Upper lobe of left lung (tissue), 6 donors: ENCODE results near the gene SGCA. TPM values are rescaled to one million over a fixed set of nuclear protein-coding genes. Genes with fewer than 3 reads are reported as not detected.

Experiments
- ATAC-seq, 2 donors: fragments of 200-7000 bp; cut with Tn5 transposase; one replicate each; pipeline ENCODE4 v1.9.1; 2022; ENCODE audit warnings: mild to moderate bottlenecking in 2 of 2, moderate library complexity in 2 of 2; ENCODE audit not compliant: low FRiP score in 2 of 2
- DNase-seq, 2 donors: peaks; one replicate each; pipeline ENCODE4 v3.0.0-alpha.2; 2019 to 2020
- H3K27ac ChIP-seq, 4 donors: fragments of 200-600 bp; sonication (generic); one replicate each; pipeline ENCODE4 v1.5.1; 2016 to 2019
- H3K27me3 ChIP-seq, 4 donors: fragments of 200-600 bp; sonication (generic); one replicate each; pipeline ENCODE4 v1.5.1; 2017 to 2019
- H3K36me3 ChIP-seq, 4 donors: fragments of 200-600 bp; sonication (generic); one replicate each; pipeline ENCODE4 v1.5.1; 2016 to 2019
- H3K4me1 ChIP-seq, 4 donors: fragments of 200-600 bp; sonication (generic); one replicate each; pipeline ENCODE4 v1.5.1; 2018 to 2019
- H3K4me3 ChIP-seq, 4 donors: fragments of 200-600 bp; sonication (generic); one replicate each; pipeline ENCODE4 v1.5.1; 2017 to 2019; ENCODE audit warnings: mild to moderate bottlenecking in 2 of 4, moderate library complexity in 1 of 4
- H3K9me3 ChIP-seq, 4 donors: fragments of 200-600 bp; sonication (generic); one replicate each; pipeline ENCODE4 v1.5.1; 2018 to 2019
- CTCF ChIP-seq, 6 experiments: fragments of 450-650 bp in 4 of 6; fragments of 200-600 bp in 2 of 6; sonication (generic) in 2 of 6; IDR thresholded peaks; one replicate each; pipeline ENCODE4 v1.5.1; 2016 to 2019; ENCODE audit warnings: antibody characterized with exemption in 6 of 6
- EP300 ChIP-seq, 4 donors: sonication (generic); formaldehyde crosslinking; IDR thresholded peaks; one replicate each; pipeline ENCODE4 v1.5.1; 2017; ENCODE audit warnings: antibody characterized with exemption in 4 of 4, control low read depth in 2 of 4
- POLR2A ChIP-seq, 4 donors: fragments of 450-650 bp; IDR thresholded peaks; one replicate each; pipeline ENCODE4 v1.5.1; 2016 to 2017; ENCODE audit warnings: antibody characterized with exemption in 4 of 4, mild to moderate bottlenecking in 2 of 4
- POLR2AphosphoS5 ChIP-seq, 2 donors: sonication (generic); formaldehyde crosslinking; IDR thresholded peaks; one replicate each; pipeline ENCODE4 v1.5.1; 2017; ENCODE audit warnings: antibody characterized with exemption in 2 of 2
- WGBS, 2 donors: methylation state at CpG; one replicate each; pipeline ENCODE4 v1.1.5; 2017 to 2018; 5-methylcytosine and 5-hydroxymethylcytosine counted together
- total RNA-seq, 6 donors: library from RNA; depleted of rRNA in 4 of 6; stranded (reverse); fragments of >200 nt in 4 of 6; gene quantifications; one replicate each; pipeline versions ENCODE4 v1.1.0 to v1.2.1, GENCODE V29; 2016 to 2021
- donor health status: DM: no; HTN: no; CAD: no; lungs with moderate emphysema.
- donor health status: DM: no; HTN: yes; CAD: no; lungs with severe emphysema.

Gene SGCA
- total RNA-seq, 6 donors from 2014 or later: 1.6 to 19.7 (median 14.1) TPM

DNA sequence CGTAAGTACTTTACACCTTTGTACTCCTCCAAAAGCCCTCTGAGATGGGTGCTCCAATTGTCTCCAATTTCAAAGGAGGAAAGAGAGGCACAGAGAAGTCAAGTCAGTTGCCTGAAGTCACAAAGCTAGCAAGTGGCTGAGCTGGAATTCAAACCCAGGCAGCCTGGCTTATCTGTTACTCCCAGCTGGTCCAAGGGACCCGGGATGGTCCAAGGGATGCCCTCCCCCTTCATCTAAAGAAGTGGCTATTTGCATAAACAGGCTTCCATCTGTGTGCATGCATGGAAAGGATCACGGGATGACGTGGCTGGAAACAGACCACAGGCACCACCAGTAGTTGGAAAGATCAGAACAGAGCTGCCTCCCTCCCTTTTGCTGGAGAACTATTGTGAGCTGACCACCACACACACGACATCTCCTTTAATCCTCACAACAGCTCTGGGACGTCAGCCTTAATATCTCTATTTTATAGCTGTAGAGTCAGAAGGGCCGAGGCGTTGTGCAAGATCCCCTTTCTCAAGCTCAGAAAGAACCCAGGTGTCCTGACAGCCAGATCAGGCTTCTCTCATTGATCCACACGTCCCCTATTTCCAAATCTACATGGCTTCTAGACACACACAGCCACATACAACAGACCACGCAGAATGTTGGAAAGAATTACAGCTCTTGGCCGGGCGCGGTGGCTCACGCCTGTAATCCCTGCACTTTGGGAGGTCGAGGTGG lies 46.5 kb downstream of the SGCA start:
- Histone ChIP-seq H3K27me3 (peaks cover 0 to 2% (median 0%) of the 10 kb centered on the region in 4 donors), H3K9me3 (no peaks in the 10 kb centered on the region), H3K4me3 (no peak overlapping the region), H3K4me1 (peaks cover 20 to 29% (median 23%) of the 10 kb centered on the region in 4 donors), H3K27ac (peak overlapping the region in 1 of 4 donors; percentile 11), H3K36me3 (no peaks in the 10 kb centered on the region)
- TF ChIP-seq POLR2A (IDR thresholded peaks at IDR 0.05) (no peak), EP300 (IDR thresholded peaks at IDR 0.05) (no peak), CTCF (IDR thresholded peaks at IDR 0.05) (no peak), POLR2AphosphoS5 (IDR thresholded peaks at IDR 0.05) (no peak)
- peak in 1 of 2 donors; percentile 16 for DNase-seq
- WGBS, 2 donors: 67 to 69% methylated on average over 13 to 15 of the region's 15 CpGs
- no peak for ATAC-seq

DNA sequence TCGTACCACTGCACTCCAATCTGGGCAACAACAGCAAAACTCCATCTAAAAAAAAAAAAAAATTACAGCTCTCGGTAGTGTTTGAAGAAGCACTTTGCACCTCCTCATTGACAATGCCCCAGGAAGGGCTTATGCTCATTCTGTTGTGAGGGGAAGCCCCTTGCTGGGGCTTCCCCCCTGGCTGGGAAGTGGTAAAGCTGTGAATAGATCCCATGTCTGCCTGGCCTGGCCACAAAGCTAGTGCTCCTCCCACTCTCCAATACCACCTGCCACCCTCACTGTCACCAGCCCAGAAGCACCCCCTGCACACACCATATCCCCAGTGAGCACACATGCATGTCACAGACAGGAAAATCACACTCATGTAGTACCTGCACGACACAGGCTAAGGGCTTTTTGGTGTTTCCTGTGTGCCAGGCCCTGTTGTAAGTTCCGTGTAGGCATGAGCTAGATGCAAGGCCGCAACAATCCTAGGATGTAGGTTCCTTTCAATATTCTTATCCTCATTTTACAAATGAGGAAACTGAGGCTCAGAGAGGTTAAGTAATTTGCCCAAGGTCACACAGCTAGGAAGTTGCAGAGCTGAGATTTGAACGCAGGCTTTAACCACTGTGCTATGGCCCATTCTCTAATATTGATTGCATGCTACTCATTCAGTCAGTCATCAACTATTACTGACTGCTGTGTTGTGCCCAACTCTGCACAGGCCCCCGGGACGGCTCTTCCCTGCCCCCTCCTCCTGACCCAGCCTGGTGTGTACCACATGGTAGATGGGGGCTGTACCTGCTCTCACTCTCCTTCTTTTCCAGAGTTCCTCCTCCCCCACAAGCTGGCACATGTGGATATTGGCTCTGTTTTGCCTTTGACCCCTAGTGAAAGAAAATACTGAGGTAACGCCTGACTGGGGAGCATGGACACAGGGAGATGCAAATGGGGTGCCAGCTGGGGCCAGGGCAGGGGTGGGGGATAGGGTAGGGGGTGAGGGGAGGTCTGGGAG lies 47.5 kb downstream of the SGCA start:
- no peaks in the 10 kb centered on the region for H3K9me3 ChIP-seq
- no peak overlapping the region for H3K4me3 ChIP-seq
- DNase-seq (peak in 1 of 2 donors; percentile 13), ATAC-seq (no peak)
- 67 to 70% methylated on average over 9 of the region's 9 CpGs for WGBS, 2 donors
- no peak overlapping the region for H3K27ac ChIP-seq
- peaks cover 0 to 2% (median 0%) of the 10 kb centered on the region in 4 donors for H3K27me3 ChIP-seq
- TF ChIP-seq POLR2A (IDR thresholded peaks at IDR 0.05): no peak
- no peak for TF ChIP-seq CTCF (IDR thresholded peaks at IDR 0.05)
- TF ChIP-seq EP300 (IDR thresholded peaks at IDR 0.05): no peak
- no peak for TF ChIP-seq POLR2AphosphoS5 (IDR thresholded peaks at IDR 0.05)
- peaks cover 20 to 31% (median 24%) of the 10 kb centered on the region in 4 donors for H3K4me1 ChIP-seq
- H3K36me3 ChIP-seq: no peaks in the 10 kb centered on the region

- WGBS, 2 donors: 67 to 78% methylated on average over 8 of the region's 8 CpGs
- Histone ChIP-seq H3K27ac (peak overlapping the region in 1 of 4 donors; percentile 18), H3K4me3 (no peak overlapping the region), H3K9me3 (no peaks in the 10 kb centered on the region), H3K4me1 (peaks cover 24 to 43% (median 37%) of the 10 kb centered on the region in 4 donors), H3K36me3 (no peaks in the 10 kb centered on the region), H3K27me3 (peaks cover 0 to 2% (median 0%) of the 10 kb centered on the region in 4 donors)
- DNase-seq (no peak), ATAC-seq (no peak)
- TF ChIP-seq POLR2AphosphoS5 (IDR thresholded peaks at IDR 0.05): no peak
- TF ChIP-seq POLR2A (IDR thresholded peaks at IDR 0.05): no peak
Observed at GRCh38 chr17:50214976-50215760, 49.4 kb downstream of the SGCA start.

GRCh38 chr17:50217591-50217990 lies 51.8 kb downstream of the SGCA start:
- Histone ChIP-seq H3K9me3 (no peaks in the 10 kb centered on the region), H3K4me3 (no peak overlapping the region), H3K27ac (peak overlapping the region in 1 of 4 donors; percentile 0), H3K4me1 (peaks cover 23 to 45% (median 37%) of the 10 kb centered on the region in 4 donors), H3K36me3 (no peaks in the 10 kb centered on the region), H3K27me3 (no peaks in the 10 kb centered on the region)
- DNase-seq (no peak), ATAC-seq (no peak)
- TF ChIP-seq POLR2AphosphoS5 (IDR thresholded peaks at IDR 0.05) (no peak), CTCF (IDR thresholded peaks at IDR 0.05) (no peak), POLR2A (IDR thresholded peaks at IDR 0.05) (no peak), EP300 (IDR thresholded peaks at IDR 0.05) (no peak)
- 42 to 48% methylated on average over 3 of the region's 3 CpGs for WGBS, 2 donors
